HG03064 (cell line): ENCODE results near the gene CTF1.

ENCODE experiments used
- ATAC-seq: cut with Tn5 transposase; IDR thresholded peaks from one replicate; pipeline ENCODE4 v1.9.1; 2021; ENCODE audit warnings: low read depth; ENCODE audit not compliant: unreplicated experiment

Gene CTF1

DNA sequence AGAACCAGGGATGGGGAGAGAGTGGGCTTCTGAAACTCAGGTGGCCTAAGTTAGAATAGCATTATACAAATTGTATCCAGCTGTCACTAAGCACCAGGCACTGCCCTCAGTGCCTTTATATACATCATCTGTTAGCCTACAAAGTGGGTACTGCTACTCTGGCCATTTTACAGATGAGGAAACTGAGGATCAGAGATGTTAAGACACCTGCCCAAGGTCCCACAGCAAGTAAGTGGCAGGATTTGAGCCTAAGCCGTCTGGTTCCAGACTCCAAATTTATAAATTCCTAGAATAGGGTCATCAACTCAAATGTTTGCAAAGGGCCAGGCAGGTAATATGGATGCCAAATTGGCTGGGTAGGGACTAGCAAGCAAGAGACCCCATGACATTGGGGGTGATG, 54.8 kb downstream of the CTF1 start:
- no peak for ATAC-seq

DNA sequence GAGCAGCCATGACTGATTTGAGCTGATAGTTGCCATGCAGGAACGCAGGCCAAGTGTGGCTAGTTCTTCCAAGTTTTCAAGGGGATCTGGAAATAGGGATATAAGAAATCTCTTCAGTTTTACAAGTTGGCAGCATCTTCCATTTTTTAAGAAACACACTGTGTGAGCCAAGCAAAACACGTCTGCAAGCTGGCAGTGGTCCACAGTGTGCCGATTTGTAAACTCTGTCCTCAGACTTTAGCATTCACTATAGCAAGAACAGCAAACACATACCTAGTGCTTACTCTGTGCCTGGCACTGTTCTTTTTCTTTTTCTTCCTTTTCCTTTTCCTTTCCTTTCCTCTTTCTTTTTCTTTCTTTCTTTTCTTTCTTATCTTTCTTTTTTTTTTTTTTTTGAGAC, 55.3 kb downstream of the CTF1 start:
- no peak for ATAC-seq

GRCh38 chr16:30953111-30953510, 56.7 kb downstream of the CTF1 start:
- ATAC-seq: no peak
